GM23338 (cell line): ENCODE results near the gene CASQ2. TPM values are rescaled to one million over a fixed set of nuclear protein-coding genes. Genes with fewer than 3 reads are reported as not detected.

Source experiments
- ATAC-seq: fragments of 200-7000 bp; cut with Tn5 transposase; 3 replicates; pipeline ENCODE4 v1.9.1; 2020
- DNase-seq: peaks from one replicate; pipeline ENCODE4 v3.0.0-alpha.2; 2015; ENCODE audit warnings: low spot score
- H2AFZ ChIP-seq: fragments of 200-600 bp; sonication (generic); 2 replicates; pipeline ENCODE4 v1.8.0; 2016; ENCODE audit warnings: antibody characterized with exemption, mild to moderate bottlenecking, moderate library complexity
- H3F3A ChIP-seq: fragments of 200-600 bp; sonication (generic); replicated peaks from 2 replicates; pipeline ENCODE4 v1.8.0; 2017; ENCODE audit warnings: antibody characterized with exemption, mixed run types, low read depth
- H3K27ac ChIP-seq: fragments of 200-600 bp; sonication (generic); 2 replicates; pipeline ENCODE4 v1.6.1; 2016; ENCODE audit warnings: low read depth
- H3K27me3 ChIP-seq: fragments of 200-600 bp; sonication (generic); 2 replicates; pipeline ENCODE4 v1.8.0; 2016; ENCODE audit warnings: mild to moderate bottlenecking, mixed run types, moderate library complexity; ENCODE audit not compliant: insufficient read depth
- H3K36me3 ChIP-seq: fragments of 200-600 bp; sonication (generic); 2 replicates; pipeline ENCODE4 v1.8.0; 2016; ENCODE audit warnings: mild to moderate bottlenecking; ENCODE audit not compliant: insufficient read depth
- H3K4me1 ChIP-seq: fragments of 200-600 bp; sonication (generic); 2 replicates; pipeline ENCODE4 v1.8.0; 2016; ENCODE audit warnings: mild to moderate bottlenecking, moderate library complexity; ENCODE audit not compliant: insufficient read depth
- H3K4me2 ChIP-seq: fragments of 200-600 bp; sonication (generic); 2 replicates; pipeline ENCODE4 v1.7.1; 2017; ENCODE audit warnings: mixed run types
- H3K4me3 ChIP-seq: fragments of 200-600 bp; sonication (generic); 2 replicates; pipeline ENCODE4 v1.6.1; 2016; ENCODE audit warnings: mixed run types
- H3K79me2 ChIP-seq: fragments of 200-600 bp; sonication (generic); replicated peaks from 2 replicates; pipeline ENCODE4 v1.8.0; 2017; ENCODE audit warnings: mild to moderate bottlenecking; ENCODE audit not compliant: insufficient read depth
- H3K9me2 ChIP-seq: fragments of 200-600 bp; sonication (generic); 2 replicates; pipeline ENCODE4 v1.8.0; 2017; ENCODE audit not compliant: insufficient read depth
- H4K20me1 ChIP-seq: fragments of 200-600 bp; sonication (generic); replicated peaks from 2 replicates; pipeline ENCODE4 v1.8.0; 2017; ENCODE audit warnings: mild to moderate bottlenecking; ENCODE audit not compliant: insufficient read depth
- H3K27ac Mint-ChIP-seq: 2 replicates; pipeline ENCODE4 v1.8.0; 2020; ENCODE audit warnings: inconsistent platforms, mild to moderate bottlenecking, moderate library complexity, mixed read lengths
- H3K27me3 Mint-ChIP-seq: 3 replicates; pipeline ENCODE4 v1.8.0; 2022; ENCODE audit warnings: low read depth, mild to moderate bottlenecking, moderate library complexity, mixed read lengths, inconsistent platforms; ENCODE audit not compliant: insufficient read depth, poor library complexity
- H3K36me3 Mint-ChIP-seq: 3 replicates; pipeline ENCODE4 v1.8.0; 2021; ENCODE audit warnings: low read depth, mild to moderate bottlenecking, inconsistent platforms, moderate library complexity, mixed read lengths
- H3K4me1 Mint-ChIP-seq: 3 replicates; pipeline ENCODE4 v1.8.0; 2020; ENCODE audit warnings: mild to moderate bottlenecking, inconsistent platforms, mixed read lengths
- H3K4me3 Mint-ChIP-seq: 3 replicates; pipeline ENCODE4 v1.8.0; 2021; ENCODE audit warnings: moderate library complexity, mild to moderate bottlenecking, inconsistent platforms, mixed read lengths
- H3K9me3 Mint-ChIP-seq: 3 replicates; pipeline ENCODE4 v1.8.0; 2020; ENCODE audit warnings: moderate library complexity, mild to moderate bottlenecking, inconsistent platforms, mixed read lengths
- NANOG ChIP-seq: IDR thresholded peaks from 2 replicates; pipeline ENCODE4 v1.6.1; 2016; ENCODE audit warnings: antibody characterized with exemption, borderline replicate concordance
- ZNF331 ChIP-seq: fragments of 250-450 bp; sonication (Bioruptor Pico); IDR thresholded peaks from 2 replicates; pipeline ENCODE4 v1.5.0; 2020; ENCODE audit warnings: low read depth, mild to moderate bottlenecking, moderate library complexity
- polyA plus RNA-seq: library from polyadenylated mRNA; unstranded; fragments of >200 nt; fragmentation: Nextera tagmentation; extraction: Ambion mirVana; gene quantifications from 2 replicates; pipeline ENCODE4 v1.2.1, GENCODE V29; 2016
- total RNA-seq: library from RNA; depleted of rRNA; stranded (reverse); fragments of >200 nt; shearing (Covaris generic); gene quantifications from 2 replicates; pipeline ENCODE4 v1.2.3, GENCODE V29; 2014
- TF ChIP-seq, protein P1 (sequence below): fragments of 250-450 bp; sonication (Bioruptor Pico); IDR thresholded peaks from 2 replicates; pipeline ENCODE4 v1.5.0; 2020; ENCODE audit warnings: mild to moderate bottlenecking, moderate library complexity
- TF ChIP-seq, protein P2 (sequence below): IDR thresholded peaks from one replicate; pipeline ENCODE4 v1.6.1; 2018; ENCODE audit warnings: antibody characterized with exemption; ENCODE audit not compliant: unreplicated experiment
- TF ChIP-seq, protein P3 (sequence below): IDR thresholded peaks from 2 replicates; pipeline ENCODE4 v1.6.1; 2016; ENCODE audit warnings: antibody characterized with exemption

CASQ2 gene
- total and polyA plus RNA-seq, 2 experiments from 2014 or later, result not detected

- peaks cover 6% of the 10 kb centered on the region for H3K27me3 Mint-ChIP-seq
- Histone ChIP-seq H2AFZ (peak overlapping the region; percentile 43), H3F3A (no peaks in the 10 kb centered on the region), H3K27ac (no peak overlapping the region), H4K20me1 (no peaks in the 10 kb centered on the region), H3K9me2 (peaks cover 9% of the 10 kb centered on the region; the same call in 1 of the 2 replicates), H3K36me3 (no peaks in the 10 kb centered on the region), H3K27me3 (no peaks in the 10 kb centered on the region), H3K4me1 (peaks cover 32% of the 10 kb centered on the region), H3K4me2 (0 out of 2 replicates have a peak overlapping the region, but pooled peaks have one; percentile 3), H3K4me3 (no peak overlapping the region), H3K79me2 (no peaks in the 10 kb centered on the region)
- no peaks in the 10 kb centered on the region for H3K36me3 Mint-ChIP-seq
- H3K4me1 Mint-ChIP-seq, result peaks cover 32% of the 10 kb centered on the region
- DNase-seq, result peak; percentile 36
- TF ChIP-seq, protein P1, sequence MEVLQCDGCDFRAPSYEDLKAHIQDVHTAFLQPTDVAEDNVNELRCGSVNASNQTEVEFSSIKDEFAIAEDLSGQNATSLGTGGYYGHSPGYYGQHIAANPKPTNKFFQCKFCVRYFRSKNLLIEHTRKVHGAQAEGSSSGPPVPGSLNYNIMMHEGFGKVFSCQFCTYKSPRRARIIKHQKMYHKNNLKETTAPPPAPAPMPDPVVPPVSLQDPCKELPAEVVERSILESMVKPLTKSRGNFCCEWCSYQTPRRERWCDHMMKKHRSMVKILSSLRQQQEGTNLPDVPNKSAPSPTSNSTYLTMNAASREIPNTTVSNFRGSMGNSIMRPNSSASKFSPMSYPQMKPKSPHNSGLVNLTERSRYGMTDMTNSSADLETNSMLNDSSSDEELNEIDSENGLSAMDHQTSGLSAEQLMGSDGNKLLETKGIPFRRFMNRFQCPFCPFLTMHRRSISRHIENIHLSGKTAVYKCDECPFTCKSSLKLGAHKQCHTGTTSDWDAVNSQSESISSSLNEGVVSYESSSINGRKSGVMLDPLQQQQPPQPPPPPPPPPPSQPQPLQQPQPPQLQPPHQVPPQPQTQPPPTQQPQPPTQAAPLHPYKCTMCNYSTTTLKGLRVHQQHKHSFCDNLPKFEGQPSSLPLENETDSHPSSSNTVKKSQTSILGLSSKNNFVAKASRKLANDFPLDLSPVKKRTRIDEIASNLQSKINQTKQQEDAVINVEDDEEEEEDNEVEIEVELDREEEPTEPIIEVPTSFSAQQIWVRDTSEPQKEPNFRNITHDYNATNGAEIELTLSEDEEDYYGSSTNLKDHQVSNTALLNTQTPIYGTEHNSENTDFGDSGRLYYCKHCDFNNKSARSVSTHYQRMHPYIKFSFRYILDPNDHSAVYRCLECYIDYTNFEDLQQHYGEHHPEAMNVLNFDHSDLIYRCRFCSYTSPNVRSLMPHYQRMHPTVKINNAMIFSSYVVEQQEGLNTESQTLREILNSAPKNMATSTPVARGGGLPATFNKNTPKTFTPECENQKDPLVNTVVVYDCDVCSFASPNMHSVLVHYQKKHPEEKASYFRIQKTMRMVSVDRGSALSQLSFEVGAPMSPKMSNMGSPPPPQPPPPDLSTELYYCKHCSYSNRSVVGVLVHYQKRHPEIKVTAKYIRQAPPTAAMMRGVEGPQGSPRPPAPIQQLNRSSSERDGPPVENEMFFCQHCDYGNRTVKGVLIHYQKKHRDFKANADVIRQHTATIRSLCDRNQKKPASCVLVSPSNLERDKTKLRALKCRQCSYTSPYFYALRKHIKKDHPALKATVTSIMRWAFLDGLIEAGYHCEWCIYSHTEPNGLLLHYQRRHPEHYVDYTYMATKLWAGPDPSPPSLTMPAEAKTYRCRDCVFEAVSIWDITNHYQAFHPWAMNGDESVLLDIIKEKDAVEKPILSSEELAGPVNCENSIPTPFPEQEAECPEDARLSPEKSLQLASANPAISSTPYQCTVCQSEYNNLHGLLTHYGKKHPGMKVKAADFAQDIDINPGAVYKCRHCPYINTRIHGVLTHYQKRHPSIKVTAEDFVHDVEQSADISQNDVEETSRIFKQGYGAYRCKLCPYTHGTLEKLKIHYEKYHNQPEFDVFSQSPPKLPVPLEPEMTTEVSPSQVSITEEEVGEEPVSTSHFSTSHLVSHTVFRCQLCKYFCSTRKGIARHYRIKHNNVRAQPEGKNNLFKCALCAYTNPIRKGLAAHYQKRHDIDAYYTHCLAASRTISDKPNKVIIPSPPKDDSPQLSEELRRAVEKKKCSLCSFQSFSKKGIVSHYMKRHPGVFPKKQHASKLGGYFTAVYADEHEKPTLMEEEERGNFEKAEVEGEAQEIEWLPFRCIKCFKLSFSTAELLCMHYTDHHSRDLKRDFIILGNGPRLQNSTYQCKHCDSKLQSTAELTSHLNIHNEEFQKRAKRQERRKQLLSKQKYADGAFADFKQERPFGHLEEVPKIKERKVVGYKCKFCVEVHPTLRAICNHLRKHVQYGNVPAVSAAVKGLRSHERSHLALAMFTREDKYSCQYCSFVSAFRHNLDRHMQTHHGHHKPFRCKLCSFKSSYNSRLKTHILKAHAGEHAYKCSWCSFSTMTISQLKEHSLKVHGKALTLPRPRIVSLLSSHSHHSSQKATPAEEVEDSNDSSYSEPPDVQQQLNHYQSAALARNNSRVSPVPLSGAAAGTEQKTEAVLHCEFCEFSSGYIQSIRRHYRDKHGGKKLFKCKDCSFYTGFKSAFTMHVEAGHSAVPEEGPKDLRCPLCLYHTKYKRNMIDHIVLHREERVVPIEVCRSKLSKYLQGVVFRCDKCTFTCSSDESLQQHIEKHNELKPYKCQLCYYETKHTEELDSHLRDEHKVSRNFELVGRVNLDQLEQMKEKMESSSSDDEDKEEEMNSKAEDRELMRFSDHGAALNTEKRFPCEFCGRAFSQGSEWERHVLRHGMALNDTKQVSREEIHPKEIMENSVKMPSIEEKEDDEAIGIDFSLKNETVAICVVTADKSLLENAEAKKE, result peak; percentile 55; the same call in 1 of the 2 replicates
- TF ChIP-seq, protein P2, sequence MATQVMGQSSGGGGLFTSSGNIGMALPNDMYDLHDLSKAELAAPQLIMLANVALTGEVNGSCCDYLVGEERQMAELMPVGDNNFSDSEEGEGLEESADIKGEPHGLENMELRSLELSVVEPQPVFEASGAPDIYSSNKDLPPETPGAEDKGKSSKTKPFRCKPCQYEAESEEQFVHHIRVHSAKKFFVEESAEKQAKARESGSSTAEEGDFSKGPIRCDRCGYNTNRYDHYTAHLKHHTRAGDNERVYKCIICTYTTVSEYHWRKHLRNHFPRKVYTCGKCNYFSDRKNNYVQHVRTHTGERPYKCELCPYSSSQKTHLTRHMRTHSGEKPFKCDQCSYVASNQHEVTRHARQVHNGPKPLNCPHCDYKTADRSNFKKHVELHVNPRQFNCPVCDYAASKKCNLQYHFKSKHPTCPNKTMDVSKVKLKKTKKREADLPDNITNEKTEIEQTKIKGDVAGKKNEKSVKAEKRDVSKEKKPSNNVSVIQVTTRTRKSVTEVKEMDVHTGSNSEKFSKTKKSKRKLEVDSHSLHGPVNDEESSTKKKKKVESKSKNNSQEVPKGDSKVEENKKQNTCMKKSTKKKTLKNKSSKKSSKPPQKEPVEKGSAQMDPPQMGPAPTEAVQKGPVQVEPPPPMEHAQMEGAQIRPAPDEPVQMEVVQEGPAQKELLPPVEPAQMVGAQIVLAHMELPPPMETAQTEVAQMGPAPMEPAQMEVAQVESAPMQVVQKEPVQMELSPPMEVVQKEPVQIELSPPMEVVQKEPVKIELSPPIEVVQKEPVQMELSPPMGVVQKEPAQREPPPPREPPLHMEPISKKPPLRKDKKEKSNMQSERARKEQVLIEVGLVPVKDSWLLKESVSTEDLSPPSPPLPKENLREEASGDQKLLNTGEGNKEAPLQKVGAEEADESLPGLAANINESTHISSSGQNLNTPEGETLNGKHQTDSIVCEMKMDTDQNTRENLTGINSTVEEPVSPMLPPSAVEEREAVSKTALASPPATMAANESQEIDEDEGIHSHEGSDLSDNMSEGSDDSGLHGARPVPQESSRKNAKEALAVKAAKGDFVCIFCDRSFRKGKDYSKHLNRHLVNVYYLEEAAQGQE, result peak; percentile 32
- TF ChIP-seq ZNF331 (CRISPR knock-in tag) (no peak), NANOG (no peak)
- TF ChIP-seq, protein P3, sequence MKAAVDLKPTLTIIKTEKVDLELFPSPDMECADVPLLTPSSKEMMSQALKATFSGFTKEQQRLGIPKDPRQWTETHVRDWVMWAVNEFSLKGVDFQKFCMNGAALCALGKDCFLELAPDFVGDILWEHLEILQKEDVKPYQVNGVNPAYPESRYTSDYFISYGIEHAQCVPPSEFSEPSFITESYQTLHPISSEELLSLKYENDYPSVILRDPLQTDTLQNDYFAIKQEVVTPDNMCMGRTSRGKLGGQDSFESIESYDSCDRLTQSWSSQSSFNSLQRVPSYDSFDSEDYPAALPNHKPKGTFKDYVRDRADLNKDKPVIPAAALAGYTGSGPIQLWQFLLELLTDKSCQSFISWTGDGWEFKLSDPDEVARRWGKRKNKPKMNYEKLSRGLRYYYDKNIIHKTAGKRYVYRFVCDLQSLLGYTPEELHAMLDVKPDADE, result no peak
- no peak overlapping the region for H3K4me3 Mint-ChIP-seq
- peak overlapping the region; percentile 56; the same call in 1 of the 2 replicates for H3K27ac Mint-ChIP-seq
- no peaks in the 10 kb centered on the region for H3K9me3 Mint-ChIP-seq
- ATAC-seq, result peak; percentile 82
Measured at GRCh38 chr1:115796897-115797296, 28.4 kb upstream of the CASQ2 start.
